ENCODE measurements around the gene ABCA1.

ABCA1 gene

GRCh38 chr9:104795857-104796256 is 132.1 kb downstream of the ABCA1 start:
- Histone ChIP-seq H3K36me3 (replicated peaks; ENCODE audit: low read depth, low read length) (no peaks in the 10 kb centered on the region), H4K20me1 (ENCODE audit: insufficient read depth, low read length) (no peaks in the 10 kb centered on the region)
- TF ChIP-seq EZH2phosphoT487 (IDR thresholded peaks at IDR 0.05; ENCODE audit: low read depth), result no peak
- TF ChIP-seq, protein P1, sequence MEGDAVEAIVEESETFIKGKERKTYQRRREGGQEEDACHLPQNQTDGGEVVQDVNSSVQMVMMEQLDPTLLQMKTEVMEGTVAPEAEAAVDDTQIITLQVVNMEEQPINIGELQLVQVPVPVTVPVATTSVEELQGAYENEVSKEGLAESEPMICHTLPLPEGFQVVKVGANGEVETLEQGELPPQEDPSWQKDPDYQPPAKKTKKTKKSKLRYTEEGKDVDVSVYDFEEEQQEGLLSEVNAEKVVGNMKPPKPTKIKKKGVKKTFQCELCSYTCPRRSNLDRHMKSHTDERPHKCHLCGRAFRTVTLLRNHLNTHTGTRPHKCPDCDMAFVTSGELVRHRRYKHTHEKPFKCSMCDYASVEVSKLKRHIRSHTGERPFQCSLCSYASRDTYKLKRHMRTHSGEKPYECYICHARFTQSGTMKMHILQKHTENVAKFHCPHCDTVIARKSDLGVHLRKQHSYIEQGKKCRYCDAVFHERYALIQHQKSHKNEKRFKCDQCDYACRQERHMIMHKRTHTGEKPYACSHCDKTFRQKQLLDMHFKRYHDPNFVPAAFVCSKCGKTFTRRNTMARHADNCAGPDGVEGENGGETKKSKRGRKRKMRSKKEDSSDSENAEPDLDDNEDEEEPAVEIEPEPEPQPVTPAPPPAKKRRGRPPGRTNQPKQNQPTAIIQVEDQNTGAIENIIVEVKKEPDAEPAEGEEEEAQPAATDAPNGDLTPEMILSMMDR (IDR thresholded peaks at IDR 0.05; ENCODE audit: low read depth, low read length), result no peak

DNA sequence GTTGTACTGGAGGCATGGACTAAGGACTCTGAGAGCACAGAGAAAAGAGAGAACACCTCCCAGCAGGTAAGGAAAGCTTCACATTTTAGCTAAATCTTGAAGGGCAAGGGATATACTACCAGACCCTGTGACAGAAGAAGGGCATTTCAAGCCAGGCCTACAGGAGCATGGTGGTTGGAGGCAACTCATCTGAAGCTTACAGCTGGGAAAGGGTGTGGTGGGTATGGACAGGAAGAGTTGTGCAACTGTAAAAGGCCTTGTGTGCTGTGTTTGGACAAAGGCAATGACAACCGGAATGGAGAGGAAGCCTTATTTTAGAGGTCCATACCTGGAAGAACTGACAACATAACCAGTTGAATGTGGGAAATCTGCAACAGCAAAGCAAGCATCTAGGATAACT is 132.9 kb downstream of the ABCA1 start:
- TF ChIP-seq, protein P1 (IDR thresholded peaks at IDR 0.05; ENCODE audit: low read depth, low read length), result no peak
- no peak for TF ChIP-seq EZH2phosphoT487 (IDR thresholded peaks at IDR 0.05; ENCODE audit: low read depth)
- Histone ChIP-seq H3K9me3 (ENCODE audit: insufficient read depth, low read length) (no peaks in the 10 kb centered on the region), H3K9ac (ENCODE audit: low read length) (no peak overlapping the region), H3K4me3 (ENCODE audit: low read length) (no peak overlapping the region), H3K79me2 (ENCODE audit: low read length) (no peaks in the 10 kb centered on the region), H2AFZ (ENCODE audit: low read depth, low read length) (no peak overlapping the region), H3K4me2 (ENCODE audit: low read length) (no peak overlapping the region), H3K4me1 (ENCODE audit: low read length) (0 out of 2 replicates have a peak, but pooled peaks cover 3% of the 10 kb centered on the region), H4K20me1 (ENCODE audit: insufficient read depth, low read length) (no peaks in the 10 kb centered on the region), H3K36me3 (replicated peaks; ENCODE audit: low read depth, low read length) (no peaks in the 10 kb centered on the region), H3K27ac (ENCODE audit: low read length) (no peak overlapping the region), H3K27me3 (ENCODE audit: low read depth, low read length) (peaks cover 26% of the 10 kb centered on the region)

More at GRCh38 chr9:104795857-104796256, 132.1 kb downstream of the ABCA1 start:
- Histone ChIP-seq H3K27me3 (ENCODE audit: low read depth, low read length) (peaks cover 26% of the 10 kb centered on the region), H3K27ac (ENCODE audit: low read length) (no peak overlapping the region), H3K9ac (ENCODE audit: low read length) (no peak overlapping the region), H3K9me3 (ENCODE audit: insufficient read depth, low read length) (no peaks in the 10 kb centered on the region), H3K4me1 (ENCODE audit: low read length) (0 out of 2 replicates have a peak, but pooled peaks cover 3% of the 10 kb centered on the region), H3K79me2 (ENCODE audit: low read length) (no peaks in the 10 kb centered on the region), H3K4me3 (ENCODE audit: low read length) (no peak overlapping the region), H3K4me2 (ENCODE audit: low read length) (no peak overlapping the region), H2AFZ (ENCODE audit: low read depth, low read length) (no peak overlapping the region)

DNA sequence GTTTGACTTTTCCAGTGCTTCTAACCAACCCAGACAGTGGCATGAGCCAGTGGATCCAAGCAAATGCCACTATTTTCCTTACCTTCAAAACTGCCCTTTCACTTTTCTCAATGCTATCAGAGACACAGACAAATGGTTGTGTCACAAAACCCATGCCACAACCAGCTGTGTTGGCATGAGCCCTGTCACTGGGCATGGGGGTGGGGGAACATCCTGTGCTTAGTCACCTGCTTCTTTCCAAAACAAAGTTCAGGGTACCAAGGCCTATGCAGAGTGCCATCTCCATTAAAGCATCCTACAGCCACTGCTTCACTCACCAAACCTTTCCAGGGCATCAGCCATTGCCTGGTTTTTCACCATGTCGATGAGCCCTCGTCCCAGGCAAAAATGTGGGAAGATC is 133.9 kb downstream of the ABCA1 start:
- Histone ChIP-seq H3K27me3 (ENCODE audit: low read depth, low read length) (peaks cover 26% of the 10 kb centered on the region), H3K4me2 (ENCODE audit: low read length) (no peak overlapping the region), H2AFZ (ENCODE audit: low read depth, low read length) (no peak overlapping the region), H4K20me1 (ENCODE audit: insufficient read depth, low read length) (no peaks in the 10 kb centered on the region), H3K9me3 (ENCODE audit: insufficient read depth, low read length) (no peaks in the 10 kb centered on the region), H3K9ac (ENCODE audit: low read length) (no peak overlapping the region), H3K27ac (ENCODE audit: low read length) (no peak overlapping the region), H3K4me3 (ENCODE audit: low read length) (no peak overlapping the region), H3K36me3 (replicated peaks; ENCODE audit: low read depth, low read length) (no peaks in the 10 kb centered on the region), H3K4me1 (ENCODE audit: low read length) (0 out of 2 replicates have a peak, but pooled peaks cover 3% of the 10 kb centered on the region), H3K79me2 (ENCODE audit: low read length) (no peaks in the 10 kb centered on the region)
- TF ChIP-seq, protein P1 (IDR thresholded peaks at IDR 0.05; ENCODE audit: low read depth, low read length), result no peak
- TF ChIP-seq EZH2phosphoT487 (IDR thresholded peaks at IDR 0.05; ENCODE audit: low read depth), result no peak

DNA sequence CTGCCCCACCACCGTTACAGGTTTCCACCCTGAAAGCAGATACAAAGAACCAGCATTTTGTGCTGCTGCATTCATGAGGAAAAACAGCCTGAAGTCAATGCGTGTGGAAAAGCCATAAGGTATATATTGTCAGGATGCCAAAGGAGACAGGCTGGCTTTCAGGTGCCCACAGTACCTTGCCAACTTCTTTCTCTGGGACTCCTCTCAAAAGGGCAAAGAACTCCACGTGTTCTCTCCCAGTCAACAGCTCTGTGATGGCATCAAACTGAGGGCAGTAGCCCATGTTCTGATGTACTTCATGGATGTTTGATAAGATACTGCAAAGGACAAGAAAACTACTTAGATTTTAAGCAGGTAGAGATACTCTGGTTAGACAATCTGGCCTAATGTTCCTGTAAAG is 139.7 kb downstream of the ABCA1 start:
- H4K20me1 ChIP-seq (ENCODE audit: insufficient read depth, low read length), result no peaks in the 10 kb centered on the region
- TF ChIP-seq, protein P1 (IDR thresholded peaks at IDR 0.05; ENCODE audit: low read depth, low read length), result no peak
- no peak for TF ChIP-seq EZH2phosphoT487 (IDR thresholded peaks at IDR 0.05; ENCODE audit: low read depth)
- H3K27ac ChIP-seq (ENCODE audit: low read length), result no peak overlapping the region
- H3K4me2 ChIP-seq (ENCODE audit: low read length), result no peak overlapping the region
- no peaks in the 10 kb centered on the region for H3K36me3 ChIP-seq (replicated peaks; ENCODE audit: low read depth, low read length)
- peaks cover 6% of the 10 kb centered on the region; the same call in 1 of the 2 replicates for H3K4me1 ChIP-seq (ENCODE audit: low read length)
- H3K79me2 ChIP-seq (ENCODE audit: low read length), result no peaks in the 10 kb centered on the region
- no peaks in the 10 kb centered on the region for H3K27me3 ChIP-seq (ENCODE audit: low read depth, low read length)
- no peak overlapping the region for H2AFZ ChIP-seq (ENCODE audit: low read depth, low read length)
- H3K9ac ChIP-seq (ENCODE audit: low read length), result no peak overlapping the region
- H3K9me3 ChIP-seq (ENCODE audit: insufficient read depth, low read length), result no peaks in the 10 kb centered on the region
- no peak overlapping the region for H3K4me3 ChIP-seq (ENCODE audit: low read length)

All from OCI-LY3 (cell line).